H9 (cell line): ENCODE measurements around the gene UBE2D2. TPM values are rescaled to one million over a fixed set of nuclear protein-coding genes. Genes with fewer than 3 reads are reported as not detected.

Experiments
- DNase-seq: peaks from one replicate; pipeline ENCODE4 v3.0.0-alpha.2; 2017
- H2AFZ ChIP-seq: one replicate; pipeline ENCODE4 v1.6.1; 2013; ENCODE audit warnings: mild to moderate bottlenecking, low read length, control low read depth, moderate library complexity
- H2AK5ac ChIP-seq: 2 replicates; pipeline ENCODE4 v1.6.1; 2013; ENCODE audit warnings: low read length, control low read depth, mixed read lengths; ENCODE audit not compliant: insufficient read length
- H2BK120ac ChIP-seq: one replicate; pipeline ENCODE4 v1.6.1; 2013; ENCODE audit warnings: low read depth, mild to moderate bottlenecking, low read length, control low read depth, inconsistent platforms; ENCODE audit not compliant: poor library complexity, severe bottlenecking
- H2BK12ac ChIP-seq: 2 replicates; pipeline ENCODE4 v1.6.1; 2013; ENCODE audit warnings: low read length, control low read depth, mixed read lengths, low read depth; ENCODE audit not compliant: insufficient read length
- H2BK15ac ChIP-seq: 2 replicates; pipeline ENCODE4 v1.6.1; 2013; ENCODE audit warnings: low read depth, low read length, control low read depth
- H2BK20ac ChIP-seq: one replicate; pipeline ENCODE4 v1.6.1; 2013; ENCODE audit warnings: low read depth, mild to moderate bottlenecking, low read length, control low read depth, inconsistent platforms; ENCODE audit not compliant: poor library complexity, severe bottlenecking
- H2BK5ac ChIP-seq: 2 replicates; pipeline ENCODE4 v1.6.1; 2013; ENCODE audit warnings: low read length, control low read depth, mixed read lengths; ENCODE audit not compliant: insufficient read length
- H3K14ac ChIP-seq: 2 replicates; pipeline ENCODE4 v1.6.1; 2013; ENCODE audit warnings: low read length, control low read depth; ENCODE audit not compliant: insufficient read depth
- H3K18ac ChIP-seq: 2 replicates; pipeline ENCODE4 v1.6.1; 2013; ENCODE audit warnings: low read depth, mild to moderate bottlenecking, mixed read lengths, low read length, control low read depth; ENCODE audit not compliant: insufficient read length
- H3K23ac ChIP-seq: 2 replicates; pipeline ENCODE4 v1.6.1; 2013; ENCODE audit warnings: low read length, control low read depth, mixed read lengths, low read depth; ENCODE audit not compliant: insufficient read length
- H3K23me2 ChIP-seq: 2 replicates; pipeline ENCODE4 v1.6.1; 2013; ENCODE audit warnings: low read depth, mild to moderate bottlenecking, mixed read lengths, low read length, control low read depth; ENCODE audit not compliant: insufficient read length, poor library complexity, severe bottlenecking
- H3K27ac ChIP-seq: 2 replicates; pipeline ENCODE4 v1.5.1; 2013; ENCODE audit warnings: low read length, control low read depth, mixed read lengths, low read depth; ENCODE audit not compliant: insufficient read length
- H3K27me3 ChIP-seq: 2 replicates; pipeline ENCODE4 v1.6.1; 2013; ENCODE audit warnings: low read length, control low read depth, inconsistent platforms; ENCODE audit not compliant: insufficient read depth
- H3K4ac ChIP-seq: 2 replicates; pipeline ENCODE4 v1.6.1; 2013; ENCODE audit warnings: low read depth, mild to moderate bottlenecking, control low read depth, inconsistent platforms, low read length, moderate library complexity
- H3K4me1 ChIP-seq: 2 replicates; pipeline ENCODE4 v1.6.1; 2013; ENCODE audit warnings: low read length, control low read depth, inconsistent platforms; ENCODE audit not compliant: insufficient read depth
- H3K4me2 ChIP-seq: 2 replicates; pipeline ENCODE4 v1.6.1; 2013; ENCODE audit warnings: low read length, control low read depth, mixed read lengths; ENCODE audit not compliant: insufficient read length, insufficient read depth
- H3K56ac ChIP-seq: 2 replicates; pipeline ENCODE4 v1.6.1; 2013; ENCODE audit warnings: low read depth, mild to moderate bottlenecking, mixed read lengths, low read length, control low read depth; ENCODE audit not compliant: insufficient read length
- H3K79me1 ChIP-seq: 2 replicates; pipeline ENCODE4 v1.6.1; 2013; ENCODE audit warnings: low read depth, mild to moderate bottlenecking, moderate library complexity, low read length, control low read depth, inconsistent platforms; ENCODE audit not compliant: insufficient read depth, poor library complexity, severe bottlenecking
- H3K79me2 ChIP-seq: 2 replicates; pipeline ENCODE4 v1.6.1; 2013; ENCODE audit warnings: low read length, control low read depth, inconsistent platforms; ENCODE audit not compliant: insufficient read depth
- H3K9ac ChIP-seq: 2 replicates; pipeline ENCODE4 v1.6.1; 2013; ENCODE audit warnings: low read length, control low read depth, mixed read lengths; ENCODE audit not compliant: insufficient read length; ENCODE audit errors: extremely low read depth
- H3K9me3 ChIP-seq: one replicate; pipeline ENCODE4 v1.6.1; 2013; ENCODE audit warnings: low read depth, low read length, inconsistent platforms; ENCODE audit not compliant: control insufficient read depth
- H3T11ph ChIP-seq: one replicate; pipeline ENCODE4 v1.6.1; 2013; ENCODE audit warnings: mild to moderate bottlenecking, low read length, control low read depth, inconsistent platforms
- H4K20me1 ChIP-seq: one replicate; pipeline ENCODE4 v1.6.1; 2013; ENCODE audit not compliant: control insufficient read depth, insufficient read length, insufficient read depth
- H4K5ac ChIP-seq: 2 replicates; pipeline ENCODE4 v1.6.1; 2013; ENCODE audit warnings: low read depth, mild to moderate bottlenecking, mixed read lengths, low read length, control low read depth; ENCODE audit not compliant: insufficient read length
- H4K8ac ChIP-seq: replicated peaks from 2 replicates; pipeline ENCODE4 v1.6.1; 2013; ENCODE audit warnings: low read length, control low read depth, mixed read lengths, low read depth; ENCODE audit not compliant: insufficient read length
- H4K91ac ChIP-seq: 2 replicates; pipeline ENCODE4 v1.6.1; 2013; ENCODE audit warnings: low read depth, mild to moderate bottlenecking, moderate library complexity, mixed read lengths, low read length, control low read depth; ENCODE audit not compliant: insufficient read length
- H3K27ac Mint-ChIP-seq, 3 experiments: 2 replicates in 2 of 3; 3 replicates in 1 of 3; pipeline ENCODE4 v1.8.0; 2020 to 2021; ENCODE audit warnings: mixed read lengths in 3 of 3, mild to moderate bottlenecking in 1 of 3, moderate library complexity in 1 of 3
- H3K27me3 Mint-ChIP-seq: 2 replicates; pipeline ENCODE4 v1.8.0; 2021; ENCODE audit warnings: low read depth, mild to moderate bottlenecking, moderate library complexity, mixed read lengths
- H3K36me3 Mint-ChIP-seq, 3 experiments: 2 replicates in 2 of 3; 3 replicates in 1 of 3; pipeline ENCODE4 v1.8.0; 2020 to 2021; ENCODE audit warnings: low read depth in 3 of 3, mixed read lengths in 3 of 3; ENCODE audit not compliant: insufficient read depth in 1 of 3
- H3K4me1 Mint-ChIP-seq, 2 experiments: 2 replicates each; pipeline ENCODE4 v1.8.0; 2020; ENCODE audit warnings: mixed read lengths in 2 of 2
- H3K4me3 Mint-ChIP-seq, 2 experiments: 2 replicates in 1 of 2; 3 replicates in 1 of 2; pipeline ENCODE4 v1.8.0; 2020 to 2021; ENCODE audit warnings: mild to moderate bottlenecking in 2 of 2, mixed read lengths in 2 of 2, moderate library complexity in 1 of 2
- H3K9me3 Mint-ChIP-seq, 2 experiments: 2 replicates in 1 of 2; 3 replicates in 1 of 2; pipeline ENCODE4 v1.8.0; 2020; ENCODE audit warnings: mild to moderate bottlenecking in 2 of 2, mixed read lengths in 2 of 2, moderate library complexity in 1 of 2
- CTCF ChIP-seq: fragments of 200-600 bp; sonication (generic); conservative IDR thresholded peaks from 3 replicates; pipeline ENCODE4 v1.8.0; 2021; ENCODE audit warnings: antibody characterized with exemption, mild to moderate bottlenecking
- total RNA-seq: library from RNA; stranded (reverse); gene quantifications from 2 replicates; pipeline ENCODE4 v1.2.1, GENCODE V29; 2021

The UBE2D2 gene
- total RNA-seq, 1 experiment from 2014 or later = 236 TPM

- Histone ChIP-seq H2BK12ac (no peak overlapping the region), H2BK15ac (no peak overlapping the region), H3K23me2 (no peaks in the 10 kb centered on the region), H3K9ac (no peak overlapping the region), H3K4me2 (no peak overlapping the region), H2BK20ac (no peak overlapping the region), H3K56ac (no peak overlapping the region), H3K23ac (no peak overlapping the region), H3K4me1 (peaks cover 4% of the 10 kb centered on the region; the same call in 1 of the 2 replicates), H2BK120ac (no peak overlapping the region), H4K91ac (no peak overlapping the region), H2BK5ac (no peak overlapping the region), H3K79me2 (no peaks in the 10 kb centered on the region), H3K14ac (no peak overlapping the region), H4K5ac (no peak overlapping the region), H4K20me1 (no peaks in the 10 kb centered on the region), H3K79me1 (no peaks in the 10 kb centered on the region), H2AFZ (no peak overlapping the region), H3T11ph (no peak overlapping the region), H3K4ac (no peak overlapping the region), H3K27ac (no peak overlapping the region), H3K9me3 (no peaks in the 10 kb centered on the region), H3K18ac (no peak overlapping the region), H3K27me3 (no peaks in the 10 kb centered on the region), H2AK5ac (no peak overlapping the region), H4K8ac (no peak overlapping the region)
- no peaks in the 10 kb centered on the region for H3K9me3 Mint-ChIP-seq
- peaks cover 17 to 21% of the 10 kb centered on the region in 2 experiments for H3K4me1 Mint-ChIP-seq
- H3K27me3 Mint-ChIP-seq = peaks cover 3% of the 10 kb centered on the region; the same call in 1 of the 2 replicates
- no peak overlapping the region for H3K4me3 Mint-ChIP-seq
- no peak overlapping the region for H3K27ac Mint-ChIP-seq
- no peak for DNase-seq
- peaks cover 9 to 44% (median 26%) of the 10 kb centered on the region in 3 experiments; a peak in 6 of 7 replicates for H3K36me3 Mint-ChIP-seq
- TF ChIP-seq CTCF = no peak
Measured at GRCh38 chr5:139630855-139631254, 69.7 kb downstream of the UBE2D2 start.
